Rectal smooth muscle tissue (tissue), 1 donor: ENCODE results near the gene POU6F2.

Experiments
- H3K27ac ChIP-seq: one replicate; pipeline ENCODE4 v1.7.0; 2013; ENCODE audit warnings: low read depth, low read length, inconsistent platforms
- H3K27me3 ChIP-seq: one replicate; pipeline ENCODE4 v1.7.0; 2013; ENCODE audit warnings: low read length; ENCODE audit not compliant: control insufficient read depth, insufficient read depth
- H3K36me3 ChIP-seq: one replicate; pipeline ENCODE4 v1.7.0; 2013; ENCODE audit warnings: low read length; ENCODE audit not compliant: control insufficient read depth, insufficient read depth
- H3K4me1 ChIP-seq: one replicate; pipeline ENCODE4 v1.7.0; 2013; ENCODE audit warnings: low read length; ENCODE audit not compliant: control insufficient read depth, insufficient read depth
- H3K4me3 ChIP-seq: one replicate; pipeline ENCODE4 v1.7.0; 2013; ENCODE audit warnings: low read length
- H3K9ac ChIP-seq: one replicate; pipeline ENCODE4 v1.7.0; 2013; ENCODE audit warnings: low read length

POU6F2 gene

DNA sequence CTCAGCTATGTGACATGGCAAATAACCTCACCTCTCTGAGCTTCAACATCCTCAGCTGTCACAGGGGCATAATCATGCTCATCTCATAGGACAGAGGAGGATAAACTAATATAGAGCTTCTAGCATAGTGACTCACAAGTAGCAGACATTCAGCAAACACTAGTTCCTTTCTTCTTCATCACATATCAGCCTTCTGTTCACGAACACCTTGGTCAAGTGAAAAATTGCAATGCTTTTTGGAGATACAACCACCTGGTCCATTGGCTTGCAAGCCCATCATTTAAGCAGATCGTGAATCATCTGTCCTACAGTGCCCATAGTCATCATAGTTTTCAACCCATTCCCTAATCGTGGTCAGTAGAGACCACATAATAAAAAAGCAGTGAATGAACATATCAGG is 310.6 kb downstream of the POU6F2 start:
- no peaks in the 10 kb centered on the region for H3K27me3 ChIP-seq
- H3K27ac ChIP-seq = no peak overlapping the region
- H3K4me1 ChIP-seq = no peaks in the 10 kb centered on the region
- no peak overlapping the region for H3K4me3 ChIP-seq
- no peak overlapping the region for H3K9ac ChIP-seq
- no peaks in the 10 kb centered on the region for H3K36me3 ChIP-seq

DNA sequence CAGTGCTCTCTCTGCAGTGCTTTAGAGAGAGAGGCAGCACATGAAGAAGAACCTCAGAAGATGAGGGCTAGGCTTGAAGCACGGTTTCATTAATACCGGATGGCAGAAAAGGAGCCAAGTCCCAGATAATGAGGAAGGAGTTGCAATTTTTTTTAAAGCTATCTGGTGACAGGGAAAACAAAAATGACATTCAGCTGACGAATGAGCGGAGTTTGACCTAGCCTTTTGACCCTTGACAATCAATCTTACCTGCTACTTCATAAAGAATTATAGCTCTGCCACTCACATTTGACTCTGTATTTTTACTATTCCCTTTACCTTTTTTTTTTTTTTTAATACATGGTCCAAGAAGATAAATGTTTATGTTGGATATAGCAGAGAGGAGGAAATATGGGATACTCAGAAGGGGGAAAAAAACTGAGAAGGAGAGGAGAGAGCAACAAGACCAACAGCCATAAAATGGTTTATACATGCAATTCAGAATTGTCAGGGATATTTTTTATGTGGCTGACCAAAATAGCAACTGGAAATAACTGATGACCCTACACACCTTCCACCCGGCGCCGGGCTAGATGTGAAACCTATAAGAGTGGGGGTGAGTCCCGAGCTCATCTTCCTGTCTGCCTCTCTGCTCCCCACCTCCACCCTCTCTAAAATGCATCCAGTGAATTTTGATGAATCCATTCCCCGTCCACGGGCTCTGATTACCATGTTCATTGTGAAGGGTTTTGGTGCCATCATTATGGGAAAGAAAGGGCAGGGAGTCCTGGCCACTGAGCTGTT is 314.1 kb downstream of the POU6F2 start:
- H3K36me3 ChIP-seq = no peaks in the 10 kb centered on the region
- no peaks in the 10 kb centered on the region for H3K27me3 ChIP-seq
- H3K27ac ChIP-seq = no peak overlapping the region
- H3K9ac ChIP-seq = no peak overlapping the region
- H3K4me1 ChIP-seq = no peaks in the 10 kb centered on the region
- no peak overlapping the region for H3K4me3 ChIP-seq

DNA sequence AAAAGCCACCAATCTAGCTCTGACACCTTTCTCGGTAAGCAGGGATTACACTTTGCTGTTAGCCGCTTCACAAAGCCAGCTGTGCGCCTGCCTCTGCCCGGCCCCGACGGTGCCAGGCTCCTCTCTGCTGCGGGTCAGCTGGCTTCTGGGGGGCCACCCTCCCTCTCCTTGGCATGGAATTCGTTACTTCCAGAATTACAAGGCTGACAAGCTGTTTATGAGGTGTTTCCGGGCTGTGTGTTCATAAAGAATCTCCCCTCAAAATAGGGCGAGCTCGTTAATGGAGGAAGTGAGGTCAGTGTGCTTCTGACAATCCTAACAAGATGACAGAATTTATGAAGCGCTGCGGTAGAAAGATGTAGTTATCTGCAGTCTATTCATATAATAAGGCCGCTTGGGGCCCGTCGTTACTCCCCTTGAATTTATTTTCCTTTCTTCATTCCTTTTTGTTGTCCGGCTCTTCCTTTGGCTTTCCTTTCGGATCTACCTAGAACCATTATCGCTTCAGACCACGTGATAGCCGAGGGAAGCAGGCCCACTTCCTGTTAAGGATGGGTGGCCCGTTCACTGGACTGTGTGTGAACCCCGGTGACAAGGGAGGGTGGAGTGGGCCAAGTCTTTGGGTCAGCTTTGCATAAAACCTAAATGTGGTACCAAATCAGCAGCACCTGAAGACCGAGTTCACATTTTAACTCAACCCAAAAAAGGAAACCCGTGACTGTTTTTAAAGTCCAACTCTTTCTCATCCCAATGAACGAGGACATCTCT is 315.5 kb downstream of the POU6F2 start:
- H3K9ac ChIP-seq = no peak overlapping the region
- no peaks in the 10 kb centered on the region for H3K4me1 ChIP-seq
- H3K27ac ChIP-seq = no peak overlapping the region

DNA sequence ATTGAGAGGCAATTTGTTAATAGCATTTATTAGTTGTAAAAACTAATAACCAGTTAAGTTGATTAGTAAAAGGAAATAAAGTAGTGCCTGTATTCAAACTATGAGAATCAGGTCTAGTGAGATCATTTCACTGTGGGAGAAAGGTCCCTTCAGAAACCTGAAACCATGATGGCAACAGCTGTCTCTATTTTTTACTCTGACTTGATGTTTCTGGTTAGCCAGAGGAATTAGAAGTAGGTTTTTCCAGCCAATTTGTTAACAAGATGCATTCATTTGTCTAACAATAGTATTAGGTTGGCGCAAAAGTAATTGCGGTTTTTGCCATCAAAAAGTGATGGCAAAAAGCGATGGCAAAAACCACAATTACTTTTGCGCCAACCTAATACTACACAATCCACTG is 316.3 kb downstream of the POU6F2 start:
- H3K36me3 ChIP-seq = no peaks in the 10 kb centered on the region
- no peaks in the 10 kb centered on the region for H3K27me3 ChIP-seq
- H3K27ac ChIP-seq = no peak overlapping the region
- no peak overlapping the region for H3K4me3 ChIP-seq
- H3K9ac ChIP-seq = no peak overlapping the region
- H3K4me1 ChIP-seq = no peaks in the 10 kb centered on the region

More for the DNA sequence above, 315.5 kb downstream of the POU6F2 start:
- no peaks in the 10 kb centered on the region for H3K27me3 ChIP-seq
- no peak overlapping the region for H3K4me3 ChIP-seq
- H3K36me3 ChIP-seq = no peaks in the 10 kb centered on the region

DNA sequence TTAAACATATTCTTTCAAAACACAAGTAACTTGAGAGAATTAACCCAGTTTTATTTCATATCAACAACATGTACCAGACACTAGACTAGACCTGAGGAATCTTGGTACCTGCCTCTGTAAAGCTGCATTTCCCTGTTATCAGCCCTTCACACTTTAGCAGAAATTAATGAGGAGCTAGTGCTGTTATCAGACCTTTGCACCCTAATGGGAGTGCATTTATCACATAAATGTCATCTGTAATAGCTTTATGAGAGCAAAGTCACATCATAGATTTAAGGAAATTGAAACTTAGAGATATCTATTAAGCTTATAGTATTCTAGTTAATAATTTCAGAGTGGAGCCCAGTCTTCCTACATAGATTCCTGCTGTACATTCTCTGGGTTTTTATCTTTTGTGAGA is 318.1 kb downstream of the POU6F2 start:
- Histone ChIP-seq H3K27me3 (no peaks in the 10 kb centered on the region), H3K9ac (no peak overlapping the region), H3K4me3 (no peak overlapping the region), H3K36me3 (no peaks in the 10 kb centered on the region), H3K27ac (no peak overlapping the region), H3K4me1 (no peaks in the 10 kb centered on the region)

DNA sequence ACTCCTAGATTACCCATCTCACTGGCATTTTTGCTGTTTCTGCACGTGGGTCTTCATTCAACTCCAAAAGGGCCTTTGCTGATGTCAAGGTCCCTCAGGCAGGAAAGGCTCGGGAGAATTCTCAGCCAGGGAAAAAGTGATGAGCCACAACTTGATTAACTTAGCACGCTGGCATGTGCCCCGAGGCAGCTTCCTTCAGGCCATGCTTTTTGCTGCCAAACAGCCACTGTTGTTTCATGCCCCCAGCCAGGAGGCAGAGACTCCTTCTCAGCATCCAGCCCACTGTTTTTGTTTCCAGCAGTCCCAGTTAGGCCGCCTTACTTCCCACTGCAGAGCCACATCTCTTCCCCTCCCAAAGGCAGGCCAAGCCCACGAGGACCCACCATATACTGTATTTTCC is 322.0 kb downstream of the POU6F2 start:
- H3K9ac ChIP-seq = no peak overlapping the region
- H3K4me1 ChIP-seq = no peaks in the 10 kb centered on the region

DNA sequence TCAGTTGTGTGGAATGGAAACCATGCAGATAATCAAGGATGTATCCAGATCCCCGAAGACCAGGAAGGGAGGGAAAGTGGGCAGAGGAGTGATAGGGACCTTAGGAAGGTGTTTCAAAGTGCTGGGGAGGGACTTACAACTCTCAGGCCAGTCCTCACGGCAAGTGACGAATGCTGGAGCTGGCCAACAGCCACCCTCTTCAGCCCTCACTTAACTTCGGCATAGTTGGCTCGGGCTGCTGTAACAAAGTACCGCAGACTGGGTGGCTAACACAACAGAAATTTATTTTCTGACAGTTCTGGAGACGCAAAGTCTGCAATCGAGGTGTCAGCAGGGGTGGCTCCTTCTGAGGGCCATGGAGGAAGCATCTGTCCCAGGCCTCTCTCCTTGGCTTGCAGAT is 322.6 kb downstream of the POU6F2 start:
- H3K9ac ChIP-seq = no peak overlapping the region
- H3K36me3 ChIP-seq = no peaks in the 10 kb centered on the region
- H3K4me3 ChIP-seq = no peak overlapping the region
- H3K4me1 ChIP-seq = no peaks in the 10 kb centered on the region
- H3K27ac ChIP-seq = no peak overlapping the region
- H3K27me3 ChIP-seq = no peaks in the 10 kb centered on the region

More for the DNA sequence above, 322.0 kb downstream of the POU6F2 start:
- no peaks in the 10 kb centered on the region for H3K27me3 ChIP-seq
- no peak overlapping the region for H3K4me3 ChIP-seq
- no peaks in the 10 kb centered on the region for H3K36me3 ChIP-seq
- no peak overlapping the region for H3K27ac ChIP-seq

DNA sequence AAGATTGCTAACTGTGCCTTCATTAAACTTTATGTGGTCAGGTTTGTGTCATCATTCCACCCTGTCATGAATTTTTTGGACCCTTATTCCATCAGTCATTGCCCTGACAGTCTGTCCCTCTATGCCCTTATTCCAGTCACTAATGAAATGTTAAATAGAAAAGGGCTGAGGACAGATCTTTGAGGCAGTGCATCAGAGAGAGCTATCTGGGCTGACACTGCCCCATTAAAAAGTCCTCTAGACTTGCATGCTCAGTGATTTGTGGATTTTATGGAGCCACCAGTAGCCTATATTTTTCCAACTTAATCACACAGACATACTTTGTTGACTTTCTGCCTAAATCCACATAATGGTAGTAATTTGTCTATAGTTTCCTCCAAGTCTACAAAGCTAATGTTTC is 323.8 kb downstream of the POU6F2 start:
- H3K36me3 ChIP-seq = no peaks in the 10 kb centered on the region
- H3K27me3 ChIP-seq = no peaks in the 10 kb centered on the region
- no peaks in the 10 kb centered on the region for H3K4me1 ChIP-seq

DNA sequence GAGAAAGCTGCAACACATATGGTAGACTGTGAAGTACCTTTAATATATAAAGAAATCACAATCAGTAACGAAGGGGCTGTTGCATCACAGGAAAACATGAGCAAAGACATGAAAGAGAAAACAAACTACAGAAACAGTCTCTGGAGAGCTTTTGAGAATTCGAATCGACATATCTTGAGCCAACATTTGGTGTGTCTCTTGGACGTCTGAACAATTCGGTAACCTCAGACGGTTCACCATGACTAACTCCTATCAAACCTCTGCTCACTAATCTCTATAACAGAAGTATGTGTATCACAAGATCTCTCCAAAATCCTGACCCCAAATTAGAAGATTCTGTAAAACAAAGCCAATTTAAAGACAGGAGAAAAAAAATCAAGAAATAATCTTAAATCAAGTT is 326.5 kb downstream of the POU6F2 start:
- Histone ChIP-seq H3K36me3 (no peaks in the 10 kb centered on the region), H3K9ac (no peak overlapping the region), H3K4me1 (no peaks in the 10 kb centered on the region), H3K4me3 (no peak overlapping the region), H3K27me3 (no peaks in the 10 kb centered on the region), H3K27ac (no peak overlapping the region)

More for the DNA sequence above, 323.8 kb downstream of the POU6F2 start:
- H3K27ac ChIP-seq = no peak overlapping the region
- H3K4me3 ChIP-seq = no peak overlapping the region
- H3K9ac ChIP-seq = no peak overlapping the region

DNA sequence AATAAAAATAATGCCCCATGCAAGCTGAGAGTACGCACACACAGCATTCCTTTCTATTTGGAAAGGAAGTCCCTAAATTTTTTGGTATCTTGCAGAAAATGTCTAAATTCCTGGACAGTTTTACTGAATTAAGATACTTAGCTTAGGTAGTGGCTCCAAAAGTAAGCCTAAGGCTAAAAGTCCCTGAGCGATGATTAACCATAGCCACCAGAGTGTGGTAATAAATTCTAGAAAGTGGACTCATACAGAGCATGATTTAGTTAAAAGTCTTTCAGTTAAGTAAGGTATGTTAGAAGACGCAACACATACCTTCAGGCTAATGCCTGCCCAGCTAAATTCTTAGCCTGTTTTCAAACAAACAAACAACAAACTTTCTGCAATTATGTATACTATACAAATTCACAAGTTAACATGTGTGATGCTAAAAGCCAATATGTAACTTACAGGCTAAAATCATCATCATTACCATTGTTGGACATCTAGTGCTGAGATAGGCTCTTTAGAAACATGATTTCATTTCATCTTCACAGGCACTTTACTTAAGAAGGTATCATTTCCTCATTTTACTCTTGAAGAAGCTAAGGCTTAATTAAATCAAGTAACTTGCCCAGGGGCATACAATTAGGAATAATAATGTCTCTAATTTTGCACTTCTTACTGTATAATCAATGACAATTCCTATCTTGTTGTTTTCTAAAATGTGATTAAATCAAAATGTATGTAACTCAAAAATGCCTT is 327.1 kb downstream of the POU6F2 start:
- Histone ChIP-seq H3K4me3 (no peak overlapping the region), H3K27ac (no peak overlapping the region), H3K27me3 (no peaks in the 10 kb centered on the region)

DNA sequence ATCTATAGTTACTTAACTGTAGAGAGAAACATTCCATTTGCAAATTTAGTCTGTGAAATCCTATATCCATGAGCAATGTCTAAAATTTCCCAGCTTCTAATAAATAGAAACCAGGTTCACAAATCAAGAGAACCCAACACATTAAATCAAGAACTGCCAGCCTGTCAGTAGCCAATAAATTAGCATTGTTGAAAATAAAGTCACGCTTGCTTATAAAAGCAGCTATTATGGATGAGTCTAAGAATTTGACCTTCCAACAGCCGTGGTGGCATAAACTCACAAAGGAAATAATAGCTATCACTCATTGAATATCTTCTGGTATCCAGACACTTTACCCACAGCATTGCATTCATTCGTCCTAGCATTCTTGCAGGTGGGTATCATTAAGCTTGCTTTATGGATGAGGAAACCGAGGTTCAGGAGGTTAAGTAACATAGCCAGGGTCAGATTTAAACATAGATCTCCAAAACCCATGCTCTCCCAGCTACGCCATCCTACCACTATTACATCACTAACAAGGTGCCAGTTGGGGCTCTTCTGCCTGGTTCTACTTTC is 328.4 kb downstream of the POU6F2 start:
- no peak overlapping the region for H3K27ac ChIP-seq
- H3K4me1 ChIP-seq = no peaks in the 10 kb centered on the region

More for the DNA sequence above, 327.1 kb downstream of the POU6F2 start:
- H3K36me3 ChIP-seq = no peaks in the 10 kb centered on the region
- no peak overlapping the region for H3K9ac ChIP-seq
- H3K4me1 ChIP-seq = no peaks in the 10 kb centered on the region

DNA sequence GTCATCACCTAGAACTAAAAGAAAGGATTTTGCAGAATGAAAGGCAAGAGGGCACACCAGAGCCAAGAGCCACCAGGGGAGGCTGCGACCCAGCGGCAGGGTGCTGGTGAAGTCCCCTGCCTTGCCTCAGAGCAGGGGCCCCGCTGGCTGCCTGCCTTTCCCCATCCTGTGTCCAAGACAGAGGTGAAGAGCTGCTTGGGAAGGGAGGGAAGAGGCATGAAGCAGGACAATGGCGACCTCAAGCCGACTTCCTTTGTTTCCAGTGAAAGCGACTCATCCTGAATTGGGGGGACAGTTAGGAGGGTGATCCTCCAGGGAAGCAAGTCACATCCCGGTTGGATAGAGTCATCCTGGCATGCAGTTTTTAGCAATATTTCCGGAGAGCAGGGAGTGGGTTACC is 333.0 kb downstream of the POU6F2 start:
- Histone ChIP-seq H3K27ac (no peak overlapping the region), H3K4me3 (no peak overlapping the region), H3K27me3 (no peaks in the 10 kb centered on the region), H3K36me3 (no peaks in the 10 kb centered on the region), H3K4me1 (no peaks in the 10 kb centered on the region), H3K9ac (no peak overlapping the region)

More for the DNA sequence above, 328.4 kb downstream of the POU6F2 start:
- no peak overlapping the region for H3K4me3 ChIP-seq
- no peak overlapping the region for H3K9ac ChIP-seq
- no peaks in the 10 kb centered on the region for H3K27me3 ChIP-seq
- H3K36me3 ChIP-seq = no peaks in the 10 kb centered on the region
